GM18519 (cell line): ENCODE results near the gene CDH13.

Experiments
- ATAC-seq: cut with Tn5 transposase; IDR thresholded peaks from one replicate; pipeline ENCODE4 v1.9.1; 2021; ENCODE audit warnings: mild to moderate bottlenecking, moderate library complexity; ENCODE audit not compliant: unreplicated experiment, low FRiP score

Gene CDH13

GRCh38 chr16:83307594-83307992 is 680.8 kb downstream of the CDH13 start:
- no peak for ATAC-seq

GRCh38 chr16:83308414-83308813 is 681.6 kb downstream of the CDH13 start:
- no peak for ATAC-seq

GRCh38 chr16:83310816-83311215 is 684.0 kb downstream of the CDH13 start:
- no peak for ATAC-seq

GRCh38 chr16:83312015-83312717 is 685.4 kb downstream of the CDH13 start:
- ATAC-seq = no peak

GRCh38 chr16:83312718-83313245 is 686.0 kb downstream of the CDH13 start:
- ATAC-seq = no peak

- no peak for ATAC-seq
Measured at GRCh38 chr16:83315271-83315670, 688.5 kb downstream of the CDH13 start.

GRCh38 chr16:83316458-83316857 is 689.7 kb downstream of the CDH13 start:
- ATAC-seq = no peak

GRCh38 chr16:83318390-83318789 is 691.6 kb downstream of the CDH13 start:
- no peak for ATAC-seq

- ATAC-seq = no peak
Measured at GRCh38 chr16:83328936-83329335, 702.2 kb downstream of the CDH13 start.

GRCh38 chr16:83329441-83329840 is 702.7 kb downstream of the CDH13 start:
- ATAC-seq = no peak

GRCh38 chr16:83330251-83330650 is 703.5 kb downstream of the CDH13 start:
- ATAC-seq = no peak

GRCh38 chr16:83335076-83335475 is 708.3 kb downstream of the CDH13 start:
- ATAC-seq = no peak

GRCh38 chr16:83336603-83337002 is 709.8 kb downstream of the CDH13 start:
- ATAC-seq = no peak

GRCh38 chr16:83338138-83338537 is 711.4 kb downstream of the CDH13 start:
- no peak for ATAC-seq

- ATAC-seq = no peak
Measured at GRCh38 chr16:83338941-83339340, 712.2 kb downstream of the CDH13 start.

GRCh38 chr16:83343935-83344366 is 717.2 kb downstream of the CDH13 start:
- no peak for ATAC-seq

GRCh38 chr16:83345846-83346640 is 719.3 kb downstream of the CDH13 start:
- ATAC-seq = no peak

- ATAC-seq = no peak
Measured at GRCh38 chr16:83348991-83349390, 722.2 kb downstream of the CDH13 start.

GRCh38 chr16:83350481-83350880 is 723.7 kb downstream of the CDH13 start:
- no peak for ATAC-seq

- ATAC-seq = no peak
Measured at GRCh38 chr16:83351846-83352245, 725.1 kb downstream of the CDH13 start.

GRCh38 chr16:83353241-83353640 is 726.5 kb downstream of the CDH13 start:
- no peak for ATAC-seq

- ATAC-seq = no peak
Measured at GRCh38 chr16:83354015-83354414, 727.2 kb downstream of the CDH13 start.
